GM15510 (cell line): ENCODE measurements around the gene REPIN1.

Experiments
- POLR2A ChIP-seq: IDR thresholded peaks from 3 replicates; pipeline ENCODE4 v1.6.1; 2011; ENCODE audit warnings: borderline replicate concordance; ENCODE audit not compliant: insufficient read length; ENCODE audit errors: extremely low read depth

Gene REPIN1

GRCh38 chr7:150373049-150373801 lies 4.6 kb downstream of the REPIN1 start:
- TF ChIP-seq POLR2A, result no peak

GRCh38 chr7:150374026-150374425 lies 5.4 kb downstream of the REPIN1 start:
- no peak for TF ChIP-seq POLR2A

GRCh38 chr7:150374472-150374871 lies 5.8 kb downstream of the REPIN1 start:
- no peak for TF ChIP-seq POLR2A

- TF ChIP-seq POLR2A, result no peak
Observed at GRCh38 chr7:150375662-150376521, 7.3 kb downstream of the REPIN1 start.

GRCh38 chr7:150376560-150376959 lies 7.9 kb downstream of the REPIN1 start:
- no peak for TF ChIP-seq POLR2A

GRCh38 chr7:150377196-150377595 lies 8.6 kb downstream of the REPIN1 start:
- no peak for TF ChIP-seq POLR2A

- no peak for TF ChIP-seq POLR2A
Observed at GRCh38 chr7:150377635-150378034, 9.0 kb downstream of the REPIN1 start.

- TF ChIP-seq POLR2A, result peak; percentile 49
Observed at GRCh38 chr7:150378115-150378852, 9.7 kb downstream of the REPIN1 start.

GRCh38 chr7:150378853-150379440 lies 10.3 kb downstream of the REPIN1 start, which contains the start of gene ZNF775:
TSS of gene ZNF775 (plus strand) at chr7:150379330. CDS start at chr7:150388471, 9,141 bp downstream.
- peak; percentile 96 for TF ChIP-seq POLR2A

GRCh38 chr7:150379441-150380379 lies 11.1 kb downstream of the REPIN1 start:
- TF ChIP-seq POLR2A, result peak; percentile 20

GRCh38 chr7:150380463-150380862 lies 11.8 kb downstream of the REPIN1 start:
- TF ChIP-seq POLR2A, result no peak

GRCh38 chr7:150381096-150381495 lies 12.5 kb downstream of the REPIN1 start:
- TF ChIP-seq POLR2A, result no peak

- no peak for TF ChIP-seq POLR2A
Observed at GRCh38 chr7:150381785-150382122, 13.1 kb downstream of the REPIN1 start.
